ENCODE measurements around the gene ELOVL3.

- TF ChIP-seq, protein P1, sequence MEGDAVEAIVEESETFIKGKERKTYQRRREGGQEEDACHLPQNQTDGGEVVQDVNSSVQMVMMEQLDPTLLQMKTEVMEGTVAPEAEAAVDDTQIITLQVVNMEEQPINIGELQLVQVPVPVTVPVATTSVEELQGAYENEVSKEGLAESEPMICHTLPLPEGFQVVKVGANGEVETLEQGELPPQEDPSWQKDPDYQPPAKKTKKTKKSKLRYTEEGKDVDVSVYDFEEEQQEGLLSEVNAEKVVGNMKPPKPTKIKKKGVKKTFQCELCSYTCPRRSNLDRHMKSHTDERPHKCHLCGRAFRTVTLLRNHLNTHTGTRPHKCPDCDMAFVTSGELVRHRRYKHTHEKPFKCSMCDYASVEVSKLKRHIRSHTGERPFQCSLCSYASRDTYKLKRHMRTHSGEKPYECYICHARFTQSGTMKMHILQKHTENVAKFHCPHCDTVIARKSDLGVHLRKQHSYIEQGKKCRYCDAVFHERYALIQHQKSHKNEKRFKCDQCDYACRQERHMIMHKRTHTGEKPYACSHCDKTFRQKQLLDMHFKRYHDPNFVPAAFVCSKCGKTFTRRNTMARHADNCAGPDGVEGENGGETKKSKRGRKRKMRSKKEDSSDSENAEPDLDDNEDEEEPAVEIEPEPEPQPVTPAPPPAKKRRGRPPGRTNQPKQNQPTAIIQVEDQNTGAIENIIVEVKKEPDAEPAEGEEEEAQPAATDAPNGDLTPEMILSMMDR (IDR thresholded peaks at IDR 0.05): no peak
- no peak for TF ChIP-seq POLR2A (IDR thresholded peaks at IDR 0.05)
These were observed 14.3 kb upstream of the ELOVL3 start for GRCh38 chr10:102211615-102212299.
